Spinal cord (tissue), 10 donors: ENCODE data around the gene TIMM17A. TPM values are rescaled to one million over a fixed set of nuclear protein-coding genes. Genes with fewer than 3 reads are reported as not detected.
"Not testable (repeated sequence)": the region's sequence is repeated elsewhere in the genome, so short reads cannot be mapped to it uniquely, and the experiment has no call there.

Experiments
- DNase-seq, 6 donors: peaks; one replicate each; pipeline versions ENCODE4 v3.0.0 to v3.0.0-alpha.2; 2013 to 2015; ENCODE audit warnings: low spot score in 6 of 6, low read depth in 4 of 6
- H3K27ac ChIP-seq: one replicate; pipeline ENCODE4 v1.5.1; 2013; ENCODE audit warnings: low read depth, low read length, control low read depth
- H3K27me3 ChIP-seq: one replicate; pipeline ENCODE4 v1.6.1; 2013; ENCODE audit warnings: low read length; ENCODE audit not compliant: control insufficient read depth, insufficient read depth
- H3K36me3 ChIP-seq: one replicate; pipeline ENCODE4 v1.6.1; 2013; ENCODE audit warnings: low read length; ENCODE audit not compliant: control insufficient read depth, insufficient read depth
- H3K4me1 ChIP-seq: one replicate; pipeline ENCODE4 v1.6.1; 2013; ENCODE audit warnings: low read length; ENCODE audit not compliant: control insufficient read depth, insufficient read depth
- H3K4me3 ChIP-seq: one replicate; pipeline ENCODE4 v1.5.1; 2013; ENCODE audit warnings: low read depth, low read length, control low read depth
- H3K9me3 ChIP-seq: one replicate; pipeline ENCODE4 v1.6.1; 2013; ENCODE audit warnings: low read length; ENCODE audit not compliant: control insufficient read depth, insufficient read depth
- WGBS: methylation state at CpG from one replicate; pipeline ENCODE4 v1.1.5; 2013; ENCODE audit warnings: missing lambda C conversion rate; ENCODE audit not compliant: insufficient coverage; 5-methylcytosine and 5-hydroxymethylcytosine counted together
- polyA plus RNA-seq, 2 donors: library from polyadenylated mRNA; unstranded; fragments of 120-200 nt; gene quantifications; one replicate each; pipeline ENCODE4 v1.2.1, GENCODE V29; 2013; ENCODE audit not compliant: insufficient read length in 2 of 2
- small RNA-seq: library from RNA; depleted of rRNA; stranded (forward); fragments of <200 nt; gene quantifications from one replicate; pipeline ENCODE3, GENCODE V24; 2014; ENCODE audit warnings: low replicate concordance
- total RNA-seq, 2 donors: library from RNA; depleted of rRNA in 1 of 2; stranded (reverse); fragments of 120-200 nt in 1 of 2; fragments of >200 nt in 1 of 2; gene quantifications; one replicate each; pipeline versions ENCODE4 v1.2.3 to v1.2.4, GENCODE V29; 2013 to 2014
- donor health status: healthy.

The TIMM17A gene
- total and polyA plus RNA-seq, 4 donors, result 50.9 to 101 (median 86.5) TPM

GRCh38 chr1:202016811-202017748 is 61.8 kb downstream of the TIMM17A start:
- H3K36me3 ChIP-seq, result peaks cover 17% of the 10 kb centered on the region
- H3K9me3 ChIP-seq, result no peaks in the 10 kb centered on the region
- no peak overlapping the region for H3K4me3 ChIP-seq
- 98% methylated on average over 14 of the region's 21 CpGs for WGBS
- H3K27ac ChIP-seq, result no peak overlapping the region
- peaks cover 2% of the 10 kb centered on the region for H3K4me1 ChIP-seq
- no peaks in the 10 kb centered on the region for H3K27me3 ChIP-seq
- no peak for DNase-seq

- DNase-seq, result no peak
- Histone ChIP-seq H3K4me3 (no peak overlapping the region), H3K36me3 (peaks cover 13% of the 10 kb centered on the region), H3K27ac (no peak overlapping the region), H3K9me3 (no peaks in the 10 kb centered on the region), H3K27me3 (no peaks in the 10 kb centered on the region), H3K4me1 (peaks cover 2% of the 10 kb centered on the region)
- 57% methylated on average over 17 of the region's 18 CpGs for WGBS
Measured at GRCh38 chr1:202017749-202018467, 62.6 kb downstream of the TIMM17A start.

DNA sequence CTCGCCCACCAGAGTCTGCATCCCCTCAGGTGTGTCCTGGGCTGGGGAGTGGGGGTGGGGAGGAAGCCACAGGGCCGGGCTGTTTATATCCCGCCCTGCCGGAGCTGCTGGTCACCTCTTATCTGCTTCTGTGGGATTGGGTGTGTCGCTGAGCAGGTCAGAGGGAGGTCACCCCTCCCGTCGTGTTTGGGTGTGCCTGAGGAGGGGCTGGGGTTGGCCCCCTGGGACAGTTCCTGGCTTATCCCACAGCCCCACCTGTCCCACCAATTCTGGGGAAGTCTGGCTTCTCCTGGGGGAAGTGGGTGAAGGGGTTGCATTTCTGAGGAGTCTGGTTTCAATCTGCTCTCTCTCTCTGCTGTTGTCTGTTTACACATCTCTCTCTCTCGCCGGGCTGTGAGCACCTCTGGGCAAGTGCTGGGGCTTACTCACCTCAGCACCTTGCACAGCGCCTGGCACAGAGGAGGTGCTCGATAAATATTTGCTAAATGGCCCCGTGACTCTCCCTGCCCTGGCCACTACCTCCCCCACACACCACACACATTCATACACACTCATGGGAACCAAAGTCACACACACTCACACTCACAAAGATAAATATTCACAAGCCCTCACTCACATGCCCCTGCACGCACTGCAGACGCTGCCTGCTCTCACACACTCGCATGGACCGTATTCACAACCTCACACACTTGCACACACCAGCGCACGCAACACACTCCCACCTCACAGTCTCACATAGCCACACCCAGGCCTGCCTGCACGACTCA is 63.3 kb downstream of the TIMM17A start:
- H3K36me3 ChIP-seq, result peaks cover 8% of the 10 kb centered on the region
- no peak for DNase-seq
- WGBS, result 62% methylated on average over 19 of the region's 19 CpGs
- H3K4me3 ChIP-seq, result no peak overlapping the region
- H3K27me3 ChIP-seq, result no peaks in the 10 kb centered on the region
- no peak overlapping the region for H3K27ac ChIP-seq
- no peaks in the 10 kb centered on the region for H3K9me3 ChIP-seq
- peaks cover 2% of the 10 kb centered on the region for H3K4me1 ChIP-seq

- H3K4me1 ChIP-seq, H3K9me3 ChIP-seq, H3K27ac ChIP-seq, DNase-seq, H3K4me3 ChIP-seq, H3K36me3 ChIP-seq, H3K27me3 ChIP-seq: not testable (repeated sequence)
- 75% methylated on average over 5 of the region's 8 CpGs for WGBS
Measured at GRCh38 chr1:202019235-202019558, 63.9 kb downstream of the TIMM17A start.

Small RNAs within 50 kb of the gene (small RNA-seq; reads per million reads assigned to genes)
- not detected for gene MIR6740
- not detected for gene RF00156

Other genes starting within 250 kb of the TIMM17A start
- gene IPO9, start 126.3 kb upstream of the TIMM17A start, total RNA-seq, result 10 to 100 TPM; 35.9 to 39.3 TPM
- gene IPO9, start 126.3 kb upstream of the TIMM17A start, polyA plus RNA-seq, result 10 to 100 TPM; 85.9 to 86.3 TPM
- gene SHISA4, start 66.6 kb upstream of the TIMM17A start, total RNA-seq, result 10 to 100 TPM; 53.2 to 62.3 TPM
- 100 to 1,000 TPM; 194 to 198 TPM for gene SHISA4, start 66.6 kb upstream of the TIMM17A start, polyA plus RNA-seq
- gene LMOD1, start 9.0 kb upstream of the TIMM17A start, total RNA-seq, result 1 to 10 TPM; 1.9 to 8.4 TPM
- 1 to 10 TPM; 3.5 to 4.6 TPM for gene LMOD1, start 9.0 kb upstream of the TIMM17A start, polyA plus RNA-seq
- gene RNPEP, start 27.1 kb downstream of the TIMM17A start, total RNA-seq, result 10 to 100 TPM; 19.1 to 37.9 TPM
- 10 to 100 TPM; 36.0 to 41.4 TPM for gene RNPEP, start 27.1 kb downstream of the TIMM17A start, polyA plus RNA-seq
- gene ELF3, start 55.1 kb downstream of the TIMM17A start, total RNA-seq, result 1 to 10 TPM in 1 of 2 donors, under 1 TPM in 1; 0.59 to 1.2 TPM
- 1 to 10 TPM in 1 of 2 donors, under 1 TPM in 1; 0.35 to 1.1 TPM for gene ELF3, start 55.1 kb downstream of the TIMM17A start, polyA plus RNA-seq
- gene GPR37L1, start 167.4 kb downstream of the TIMM17A start, total RNA-seq, result 1 to 10 TPM; 3.1 to 7.5 TPM
- 1 to 10 TPM; 5.8 to 9.7 TPM for gene GPR37L1, start 167.4 kb downstream of the TIMM17A start, polyA plus RNA-seq
- gene ARL8A, start 189.2 kb downstream of the TIMM17A start, total RNA-seq, result 10 to 100 TPM; 56.3 to 75.2 TPM
- 100 to 1,000 TPM; 183 to 184 TPM for gene ARL8A, start 189.2 kb downstream of the TIMM17A start, polyA plus RNA-seq
- gene PTPN7, start 205.1 kb downstream of the TIMM17A start, total RNA-seq, result 1 to 10 TPM; 1.4 to 2.5 TPM
- 1 to 10 TPM in 1 of 2 donors, under 1 TPM in 1; 0.98 to 1.5 TPM for gene PTPN7, start 205.1 kb downstream of the TIMM17A start, polyA plus RNA-seq
- 1 to 10 TPM; 1.0 to 1.8 TPM for gene LGR6, start 238.3 kb downstream of the TIMM17A start, total RNA-seq
- 1 to 10 TPM; 5.5 to 6.1 TPM for gene LGR6, start 238.3 kb downstream of the TIMM17A start, polyA plus RNA-seq